HepG2 (cell line): ENCODE results near the gene FBXL7. TPM values are rescaled to one million over a fixed set of nuclear protein-coding genes. Genes with fewer than 3 reads are reported as not detected.

Experiments
- ATAC-seq: fragments of 200-7000 bp; cut with Tn5 transposase; 3 replicates; pipeline ENCODE4 v1.9.1; 2020; ENCODE audit warnings: mild to moderate bottlenecking, moderate library complexity
- BruUV-seq: library from RNA; stranded (reverse); fragments of 400-500 nt; replicated peaks from 2 replicates; lab custom pipeline; 2021; lab: Mats Ljungman, UMichigan
- CTCF ChIA-PET: fragments of 300-600 bp; formaldehyde crosslinking; extraction: SDS; loops from one replicate; lab custom pipeline; 2021; ENCODE audit warnings: low total read pairs, inconsistent platforms, low intra/inter-chr PET ratio; lab: Yijun Ruan, JAX
- POLR2A ChIA-PET: fragments of 350-600 bp; sonication (Branson Sonifier 250); formaldehyde crosslinking; loops from one replicate; lab custom pipeline; 2020; ENCODE audit warnings: antibody characterized with exemption, inconsistent platforms; lab: Yijun Ruan, JAX
- DNase-seq: peaks from one replicate; pipeline ENCODE4 v3.0.0-alpha.2; 2015; ENCODE audit warnings: low spot score
- FAIRE-seq: peaks from 3 replicates; lab custom pipeline; 2011; peaks lifted over from hg19 to GRCh38; lab: Jason Lieb, UNC
- H2AFZ ChIP-seq: one replicate; pipeline ENCODE4 v1.6.1; 2011; ENCODE audit warnings: low read length, inconsistent platforms
- H3K27ac ChIP-seq: fragments of 300-600 bp; 3 replicates; pipeline ENCODE4 v1.8.0; 2011; ENCODE audit warnings: mixed run types, mild to moderate bottlenecking, mixed read lengths, low read length, inconsistent platforms; ENCODE audit not compliant: insufficient read depth; ENCODE audit errors: extremely low read length
- H3K27me3 ChIP-seq, 2 experiments: fragments of 200-600 bp in 1 of 2; 2 replicates in 1 of 2; 3 replicates in 1 of 2; pipeline versions ENCODE4 v1.6.0 to v1.8.0; 2011; ENCODE audit warnings: low read length in 2 of 2, mild to moderate bottlenecking in 2 of 2, moderate library complexity in 2 of 2, inconsistent platforms in 1 of 2; ENCODE audit not compliant: insufficient read depth in 2 of 2, control insufficient read depth in 1 of 2
- H3K36me3 ChIP-seq, 2 experiments: fragments of 200-600 bp in 1 of 2; replicated peaks in 1 of 2; 2 replicates in 1 of 2; 3 replicates in 1 of 2; pipeline versions ENCODE4 v1.5.1 to v1.8.0; 2011; ENCODE audit warnings: low read length in 2 of 2, inconsistent platforms in 1 of 2; ENCODE audit not compliant: insufficient read depth in 2 of 2, control insufficient read depth in 1 of 2
- H3K4me1 ChIP-seq: 2 replicates; pipeline ENCODE4 v1.5.1; 2012; ENCODE audit warnings: low read length, inconsistent platforms; ENCODE audit not compliant: insufficient read depth
- H3K4me2 ChIP-seq: 2 replicates; pipeline ENCODE4 v1.6.0; 2011; ENCODE audit warnings: low read depth, low read length, inconsistent platforms
- H3K4me3 ChIP-seq, 3 experiments: fragments of 200-600 bp in 1 of 3; sonication (generic), shearing (Covaris generic) in 1 of 3; replicated peaks in 1 of 3; 2 replicates each; pipeline ENCODE4 v1.5.1; 2011 to 2016; ENCODE audit warnings: low read length in 3 of 3, inconsistent platforms in 2 of 3, low read depth in 2 of 3, mild to moderate bottlenecking in 2 of 3, control low read depth in 1 of 3, mixed read lengths in 1 of 3; ENCODE audit not compliant: insufficient read depth in 1 of 3
- H3K79me2 ChIP-seq: one replicate; pipeline ENCODE4 v1.6.1; 2011; ENCODE audit warnings: low read length, inconsistent platforms; ENCODE audit not compliant: insufficient read depth
- H3K9ac ChIP-seq: 2 replicates; pipeline ENCODE4 v1.6.0; 2011; ENCODE audit warnings: mild to moderate bottlenecking, low read depth, low read length, inconsistent platforms; ENCODE audit not compliant: insufficient read depth
- H3K9me3 ChIP-seq: 2 replicates; pipeline ENCODE4 v1.5.1; 2012; ENCODE audit warnings: mild to moderate bottlenecking, low read length
- H4K20me1 ChIP-seq: 2 replicates; pipeline ENCODE4 v1.6.0; 2011; ENCODE audit warnings: inconsistent platforms, mild to moderate bottlenecking, low read length, moderate library complexity; ENCODE audit not compliant: insufficient read depth
- MAFF ChIP-seq: IDR thresholded peaks from 2 replicates; pipeline ENCODE4 v1.6.1; 2011; ENCODE audit warnings: low read depth, low read length, improper control_type of control experiment
- MNT ChIP-seq: fragments of 450-650 bp; IDR thresholded peaks from 2 replicates; pipeline ENCODE4 v1.6.1; 2016
- NR0B2 ChIP-seq: sonication (generic); formaldehyde crosslinking; IDR thresholded peaks from 2 replicates; pipeline ENCODE4 v1.4.0; 2020; ENCODE audit warnings: mild to moderate bottlenecking, missing genetic modification reagents
- SKIL ChIP-seq: sonication (generic); formaldehyde crosslinking; IDR thresholded peaks from 2 replicates; pipeline ENCODE4 v1.8.0; 2022; ENCODE audit warnings: missing genetic modification reagents, mild to moderate bottlenecking, moderate library complexity, borderline replicate concordance
- TOE1 ChIP-seq: sonication (generic); formaldehyde crosslinking; IDR thresholded peaks from 2 replicates; pipeline ENCODE4 v1.4.0; 2020; ENCODE audit warnings: mild to moderate bottlenecking, missing genetic modification reagents
- ZFX ChIP-seq: sonication (generic); formaldehyde crosslinking; IDR thresholded peaks from 2 replicates; pipeline ENCODE4 v1.4.0; 2020; ENCODE audit warnings: mild to moderate bottlenecking, low read depth, missing genetic modification reagents, moderate library complexity
- ZGPAT ChIP-seq: IDR thresholded peaks from 2 replicates; pipeline ENCODE4 v1.6.1; 2016; ENCODE audit warnings: mild to moderate bottlenecking
- ZIK1 ChIP-seq: sonication (generic); formaldehyde crosslinking; IDR thresholded peaks from 2 replicates; pipeline ENCODE4 v1.5.0; 2020; ENCODE audit warnings: mild to moderate bottlenecking, low read depth, missing genetic modification reagents, borderline replicate concordance
- ZMAT5 ChIP-seq: sonication (generic); formaldehyde crosslinking; IDR thresholded peaks from 2 replicates; pipeline ENCODE4 v1.5.0; 2020; ENCODE audit warnings: mild to moderate bottlenecking, low read depth, missing genetic modification reagents, borderline replicate concordance
- ZNF12 ChIP-seq: sonication (generic); formaldehyde crosslinking; IDR thresholded peaks from 2 replicates; pipeline ENCODE4 v1.5.0; 2020; ENCODE audit warnings: missing genetic modification reagents
- ZNF292 ChIP-seq: sonication (generic); formaldehyde crosslinking; IDR thresholded peaks from 2 replicates; pipeline ENCODE4 v1.8.1; 2022; ENCODE audit warnings: mild to moderate bottlenecking, low read depth, missing genetic modification reagents, borderline replicate concordance
- ZNF3 ChIP-seq: IDR thresholded peaks from 2 replicates; pipeline ENCODE4 v1.7.0; 2017; ENCODE audit warnings: inconsistent platforms
- ZNF576 ChIP-seq: sonication (generic); formaldehyde crosslinking; IDR thresholded peaks from 2 replicates; pipeline ENCODE4 v1.4.0; 2020; ENCODE audit warnings: mild to moderate bottlenecking, missing genetic modification reagents
- ZNF776 ChIP-seq: sonication (generic); formaldehyde crosslinking; IDR thresholded peaks from 2 replicates; pipeline ENCODE4 v1.4.0; 2020; ENCODE audit warnings: mild to moderate bottlenecking, missing genetic modification reagents
- WGBS: methylation state at CpG from one replicate; pipeline ENCODE4 v1.1.6; 2017; ENCODE audit warnings: low lambda C conversion rate; 5-methylcytosine and 5-hydroxymethylcytosine counted together
- in situ Hi-C: cut with HindIII; loops from 2 replicates; pipeline ENCODE4 v1.10.0; 2017; ENCODE audit warnings: low pct_unique_long_range_greater_than_20kb; ENCODE audit not compliant: extremely low pct_ligation_motif_present
- intact Hi-C: fragments of 100-400 bp; cut with micrococcal nuclease; formaldehyde crosslinking; loops from one replicate; pipeline ENCODE4 v1.10.0; 2022; ENCODE audit not compliant: unreplicated experiment
- polyA plus RNA-seq, 8 experiments: library from polyadenylated mRNA; depleted of rRNA in 3 of 8; stranded (reverse) in 7 of 8; unstranded in 1 of 8; fragments of >200 nt; fragmentation: Illumina TruSeq in 4 of 8; extraction: Trizol in 4 of 8; gene quantifications; 2 replicates each; pipeline versions ENCODE4 v1.2.1 to v1.2.3, GENCODE V29; 2011 to 2016; ENCODE audit warnings: low read depth in 4 of 8, missing spikeins in 1 of 8, mixed read lengths in 1 of 8; ENCODE audit not compliant: insufficient read depth in 1 of 8
- total RNA-seq, 5 experiments: library from RNA; depleted of rRNA; stranded (reverse); fragments of >200 nt; fragmentation: Illumina TruSeq; extraction: Trizol; gene quantifications; 2 replicates each; pipeline ENCODE4 v1.2.3, GENCODE V29; 2016; ENCODE audit warnings: low read depth in 1 of 5

Gene FBXL7
- total and polyA plus RNA-seq, 2 of the 13 experiments (the other 11 are each of a cell fraction or from before 2014, with no cell fraction given) = 0.07 TPM; not detected in 1

- no peak for FAIRE-seq
- in situ Hi-C loops = no loop called here
- ChIA-PET CTCF (no interaction called here), POLR2A (no interaction called here)
- H3K79me2 ChIP-seq = no peaks in the 10 kb centered on the region
- no TSS peak for BruUV-seq
- H3K4me1 ChIP-seq = no peaks in the 10 kb centered on the region
- WGBS = 18% methylated on average over 4 of the region's 4 CpGs
- TF ChIP-seq ZIK1 (no peak), SKIL (CRISPR knock-in tag) (no peak), ZGPAT (CRISPR knock-in tag) (no peak), ZNF576 (CRISPR knock-in tag) (no peak), TOE1 (CRISPR knock-in tag) (no peak), ZNF12 (CRISPR knock-in tag) (no peak), ZMAT5 (CRISPR knock-in tag) (no peak), ZNF3 (CRISPR knock-in tag) (no peak), MAFF (no peak), MNT (no peak), ZFX (CRISPR knock-in tag) (no peak), ZNF292 (CRISPR knock-in tag) (no peak), ZNF776 (CRISPR knock-in tag) (no peak), NR0B2 (no peak)
- TF ChIP-seq, all 625 proteins: peak for 0
- H3K9ac ChIP-seq = no peak overlapping the region
- no peak overlapping the region for H3K27ac ChIP-seq
- intact Hi-C loops = no loop called here
- no peaks in the 10 kb centered on the region for H4K20me1 ChIP-seq
- no peaks in the 10 kb centered on the region for H3K9me3 ChIP-seq
- no peaks in the 10 kb centered on the region for H3K27me3 ChIP-seq
- no peaks in the 10 kb centered on the region for H3K36me3 ChIP-seq
- no peak for DNase-seq
- H3K4me3 ChIP-seq = no peak overlapping the region
- H2AFZ ChIP-seq = no peak overlapping the region
- no peak for ATAC-seq
- H3K4me2 ChIP-seq = no peak overlapping the region
Measured at GRCh38 chr5:15592728-15593127, 92.7 kb downstream of the FBXL7 start.
